AG09319 (cell line): ENCODE data around the gene GARIN6.

ENCODE experiments used
- DNase-seq: peaks from one replicate; pipeline ENCODE4 v3.0.0-alpha.2; 2010; ENCODE audit warnings: low read depth; ENCODE audit errors: extremely low read depth
- CTCF ChIP-seq: IDR thresholded peaks from 2 replicates; pipeline ENCODE4 v1.5.1; 2011; ENCODE audit warnings: low read depth, mild to moderate bottlenecking, inconsistent platforms, low read length, moderate library complexity

GARIN6 gene

GRCh38 chr12:99670635-99671034 is 23.1 kb downstream of the GARIN6 start:
- TF ChIP-seq CTCF: no peak

GRCh38 chr12:99680276-99680675 is 32.7 kb downstream of the GARIN6 start:
- TF ChIP-seq CTCF: no peak
- no peak for DNase-seq

More at GRCh38 chr12:99670635-99671034, 23.1 kb downstream of the GARIN6 start:
- DNase-seq: no peak

- no peak for TF ChIP-seq CTCF
- DNase-seq: no peak
Measured at GRCh38 chr12:99686142-99686541, 38.6 kb downstream of the GARIN6 start.

- no peak for DNase-seq
- no peak for TF ChIP-seq CTCF
Measured at GRCh38 chr12:99695050-99695449, 47.5 kb downstream of the GARIN6 start.
